CD4-positive, alpha-beta memory T cell (primary cell): Measurements from ENCODE around the gene MYO6. TPM values are rescaled to one million over a fixed set of nuclear protein-coding genes. Genes with fewer than 3 reads are reported as not detected.

ENCODE experiments used
- CTCF ChIA-PET: fragments of 350-600 bp; sonication (Branson Sonifier 250); formaldehyde crosslinking; loops from one replicate; lab custom pipeline; 2021; ENCODE audit warnings: inconsistent platforms; ENCODE audit not compliant: partially characterized antibody; lab: Charles Lee
- POLR2A ChIA-PET: fragments of 350-600 bp; sonication (Branson Sonifier 250); formaldehyde crosslinking; loops from one replicate; lab custom pipeline; 2021; ENCODE audit not compliant: partially characterized antibody; lab: Charles Lee
- DNase-seq, 5 donors: peaks; one replicate each; pipeline versions ENCODE4 v3.0.0 to v3.0.0-alpha.2; 2020 to 2022; ENCODE audit warnings: mixed read lengths in 1 of 5
- H3K27ac ChIP-seq: one replicate; pipeline ENCODE4 v1.7.0; 2013; ENCODE audit warnings: low read depth, low read length
- H3K27me3 ChIP-seq: 2 replicates; pipeline ENCODE4 v1.7.0; 2013; ENCODE audit warnings: mild to moderate bottlenecking, low read length, moderate library complexity; ENCODE audit not compliant: insufficient read depth
- H3K36me3 ChIP-seq: 2 replicates; pipeline ENCODE4 v1.7.0; 2013; ENCODE audit warnings: mild to moderate bottlenecking, low read length, moderate library complexity; ENCODE audit not compliant: insufficient read depth
- H3K4me1 ChIP-seq: 2 replicates; pipeline ENCODE4 v1.7.0; 2013; ENCODE audit warnings: mild to moderate bottlenecking, low read length, moderate library complexity; ENCODE audit not compliant: insufficient read depth
- H3K4me3 ChIP-seq, 2 donors: one replicate each; pipeline ENCODE4 v1.7.0; 2013; ENCODE audit warnings: low read length in 2 of 2, mild to moderate bottlenecking in 1 of 2
- H3K9me3 ChIP-seq, 2 donors: one replicate each; pipeline ENCODE4 v1.7.0; 2013; ENCODE audit warnings: low read length in 2 of 2, control low read depth in 1 of 2; ENCODE audit not compliant: control insufficient read depth in 1 of 2
- H3K27ac Mint-ChIP-seq, 7 donors: one replicate each; pipeline ENCODE4 v1.8.0; 2020 to 2021; ENCODE audit warnings: mixed read lengths in 7 of 7, mild to moderate bottlenecking in 6 of 7, inconsistent platforms in 3 of 7, moderate library complexity in 3 of 7
- H3K27me3 Mint-ChIP-seq, 2 donors: one replicate each; pipeline ENCODE4 v1.8.0; 2020 to 2021; ENCODE audit warnings: mixed read lengths in 2 of 2
- H3K36me3 Mint-ChIP-seq, 2 donors: one replicate each; pipeline ENCODE4 v1.8.0; 2020 to 2021; ENCODE audit warnings: mixed read lengths in 2 of 2, inconsistent platforms in 1 of 2, mild to moderate bottlenecking in 1 of 2
- H3K4me1 Mint-ChIP-seq, 4 donors: one replicate each; pipeline ENCODE4 v1.8.0; 2020 to 2021; ENCODE audit warnings: mixed read lengths in 4 of 4, mild to moderate bottlenecking in 1 of 4
- H3K4me3 Mint-ChIP-seq, 8 donors: one replicate each; pipeline ENCODE4 v1.8.0; 2020 to 2021; ENCODE audit warnings: mixed read lengths in 8 of 8, mild to moderate bottlenecking in 7 of 8, moderate library complexity in 6 of 8, inconsistent platforms in 3 of 8
- H3K9me3 Mint-ChIP-seq, 8 donors: one replicate each; pipeline ENCODE4 v1.8.0; 2020 to 2021; ENCODE audit warnings: mixed read lengths in 8 of 8, mild to moderate bottlenecking in 5 of 8, inconsistent platforms in 3 of 8, moderate library complexity in 1 of 8
- intact Hi-C: fragments of 100-400 bp; cut with micrococcal nuclease; formaldehyde crosslinking; loops from one replicate; pipeline ENCODE4 v1.15.1; 2023
- polyA plus RNA-seq, 2 donors: library from polyadenylated mRNA; unstranded; fragments of 300-500 nt; fragmentation: Illumina TruSeq; gene quantifications; one replicate each; pipeline ENCODE4 v1.2.3, GENCODE V29; 2021
- total RNA-seq, 2 experiments: library from RNA; stranded (reverse); gene quantifications; one replicate each; pipeline ENCODE4 v1.2.3, GENCODE V29; 2021

Gene MYO6
- total and polyA plus RNA-seq, 4 experiments from 2014 or later: 3.3 to 5.7 (median 4.3) TPM

GRCh38 chr6:75761489-75761888, 12.4 kb downstream of the MYO6 start:
- no peak for DNase-seq
- no peaks in the 10 kb centered on the region for H3K36me3 ChIP-seq
- no peak overlapping the region for H3K4me3 Mint-ChIP-seq
- no peak overlapping the region for H3K27ac ChIP-seq
- H3K4me1 ChIP-seq: no peaks in the 10 kb centered on the region
- CTCF ChIA-PET: no interaction called here
- H3K4me1 Mint-ChIP-seq: peaks cover 0 to 8% (median under 1%) of the 10 kb centered on the region in 4 donors
- peaks cover 0 to 13% of the 10 kb centered on the region in 2 donors for H3K27me3 Mint-ChIP-seq
- H3K27ac Mint-ChIP-seq: no peak overlapping the region
- H3K36me3 Mint-ChIP-seq: no peaks in the 10 kb centered on the region
- H3K27me3 ChIP-seq: no peaks in the 10 kb centered on the region
- no peak overlapping the region for H3K4me3 ChIP-seq
- no peaks in the 10 kb centered on the region for H3K9me3 ChIP-seq
- H3K9me3 Mint-ChIP-seq: peaks cover 0 to 2% (median 0%) of the 10 kb centered on the region in 8 donors
- intact Hi-C loops: no loop called here
- POLR2A ChIA-PET: no interaction called here

GRCh38 chr6:75762063-75762462, 13.0 kb downstream of the MYO6 start:
- ChIA-PET POLR2A (no interaction called here), CTCF (no interaction called here)
- no peak overlapping the region for H3K27ac ChIP-seq
- H3K27me3 Mint-ChIP-seq: peaks cover 0 to 13% of the 10 kb centered on the region in 2 donors
- no peak overlapping the region for H3K4me3 ChIP-seq
- H3K4me1 ChIP-seq: no peaks in the 10 kb centered on the region
- intact Hi-C loops: no loop called here
- no peaks in the 10 kb centered on the region for H3K36me3 Mint-ChIP-seq
- H3K4me3 Mint-ChIP-seq: no peak overlapping the region
- DNase-seq: no peak
- no peaks in the 10 kb centered on the region for H3K27me3 ChIP-seq
- H3K9me3 ChIP-seq: no peaks in the 10 kb centered on the region
- peaks cover 0 to 8% (median under 1%) of the 10 kb centered on the region in 4 donors for H3K4me1 Mint-ChIP-seq
- H3K36me3 ChIP-seq: no peaks in the 10 kb centered on the region
- H3K9me3 Mint-ChIP-seq: peaks cover 0 to 2% (median 0%) of the 10 kb centered on the region in 8 donors
- no peak overlapping the region for H3K27ac Mint-ChIP-seq

- Histone ChIP-seq H3K27ac (no peak overlapping the region), H3K9me3 (no peaks in the 10 kb centered on the region), H3K27me3 (no peaks in the 10 kb centered on the region), H3K36me3 (no peaks in the 10 kb centered on the region), H3K4me1 (no peaks in the 10 kb centered on the region), H3K4me3 (no peak overlapping the region)
- ChIA-PET CTCF (interaction anchor here (0.9 kb wide), 1 partner anchor 10 kb away, joined by 3 read pairs; no protein-coding TSS in a partner anchor), POLR2A (no interaction called here)
- Mint-ChIP-seq H3K27ac (no peak overlapping the region), H3K4me1 (no peaks in the 10 kb centered on the region), H3K9me3 (peaks cover 0 to 2% (median 0%) of the 10 kb centered on the region in 8 donors), H3K27me3 (peaks cover 0 to 6% of the 10 kb centered on the region in 2 donors), H3K36me3 (no peaks in the 10 kb centered on the region), H3K4me3 (no peak overlapping the region)
- intact Hi-C loops: no loop called here
- no peak for DNase-seq
Measured at GRCh38 chr6:75766387-75766786, 17.3 kb downstream of the MYO6 start.

- no peaks in the 10 kb centered on the region for H3K9me3 Mint-ChIP-seq
- POLR2A ChIA-PET: no interaction called here
Measured at GRCh38 chr6:75770844-75771243, 21.8 kb downstream of the MYO6 start.

GRCh38 chr6:75775219-75775618, 26.2 kb downstream of the MYO6 start:
- H3K27me3 ChIP-seq: no peaks in the 10 kb centered on the region
- no peaks in the 10 kb centered on the region for H3K27me3 Mint-ChIP-seq
- H3K9me3 ChIP-seq: no peaks in the 10 kb centered on the region
- no peaks in the 10 kb centered on the region for H3K36me3 ChIP-seq
- H3K27ac Mint-ChIP-seq: no peak overlapping the region
- peaks cover 0 to 2% (median 0%) of the 10 kb centered on the region in 4 donors for H3K4me1 Mint-ChIP-seq
- no peak overlapping the region for H3K27ac ChIP-seq
- H3K4me3 Mint-ChIP-seq: no peak overlapping the region
- CTCF ChIA-PET: no interaction called here
- intact Hi-C loops: no loop called here
- no peak overlapping the region for H3K4me3 ChIP-seq
- peaks cover 0 to 3% (median 0%) of the 10 kb centered on the region in 8 donors for H3K9me3 Mint-ChIP-seq
- no peak for DNase-seq
- H3K4me1 ChIP-seq: no peaks in the 10 kb centered on the region
- no peaks in the 10 kb centered on the region for H3K36me3 Mint-ChIP-seq
- POLR2A ChIA-PET: no interaction called here

More at GRCh38 chr6:75770844-75771243, 21.8 kb downstream of the MYO6 start:
- no peaks in the 10 kb centered on the region for H3K27me3 Mint-ChIP-seq
- H3K36me3 Mint-ChIP-seq: no peaks in the 10 kb centered on the region
- H3K4me3 Mint-ChIP-seq: no peak overlapping the region
- Histone ChIP-seq H3K4me1 (no peaks in the 10 kb centered on the region), H3K27ac (no peak overlapping the region), H3K36me3 (no peaks in the 10 kb centered on the region), H3K4me3 (no peak overlapping the region), H3K9me3 (no peaks in the 10 kb centered on the region), H3K27me3 (no peaks in the 10 kb centered on the region)
- H3K27ac Mint-ChIP-seq: no peak overlapping the region
- CTCF ChIA-PET: interaction anchor here (0.7 kb wide), 1 partner anchor 506 kb away, joined by 3 read pairs; no protein-coding TSS in a partner anchor
- H3K4me1 Mint-ChIP-seq: no peaks in the 10 kb centered on the region
- DNase-seq: no peak
- intact Hi-C loops: no loop called here

GRCh38 chr6:75776461-75776860, 27.4 kb downstream of the MYO6 start:
- ChIA-PET CTCF (no interaction called here), POLR2A (no interaction called here)
- DNase-seq: no peak
- H3K9me3 Mint-ChIP-seq: peaks cover 0 to 3% (median 0%) of the 10 kb centered on the region in 8 donors
- no peak overlapping the region for H3K4me3 Mint-ChIP-seq
- H3K9me3 ChIP-seq: no peaks in the 10 kb centered on the region
- H3K4me1 ChIP-seq: no peaks in the 10 kb centered on the region
- peaks cover 0 to 2% (median under 1%) of the 10 kb centered on the region in 4 donors for H3K4me1 Mint-ChIP-seq
- no peaks in the 10 kb centered on the region for H3K27me3 ChIP-seq
- no peak overlapping the region for H3K4me3 ChIP-seq
- H3K36me3 Mint-ChIP-seq: no peaks in the 10 kb centered on the region
- intact Hi-C loops: no loop called here
- no peak overlapping the region for H3K27ac Mint-ChIP-seq
- no peaks in the 10 kb centered on the region for H3K36me3 ChIP-seq
- H3K27ac ChIP-seq: no peak overlapping the region
- H3K27me3 Mint-ChIP-seq: no peaks in the 10 kb centered on the region

- ChIA-PET CTCF (no interaction called here), POLR2A (no interaction called here)
- Histone ChIP-seq H3K27ac (no peak overlapping the region), H3K4me1 (no peaks in the 10 kb centered on the region), H3K36me3 (no peaks in the 10 kb centered on the region), H3K27me3 (no peaks in the 10 kb centered on the region), H3K9me3 (no peaks in the 10 kb centered on the region), H3K4me3 (no peak overlapping the region)
- intact Hi-C loops: no loop called here
- Mint-ChIP-seq H3K9me3 (peaks cover 0 to 3% (median 0%) of the 10 kb centered on the region in 8 donors), H3K4me3 (no peak overlapping the region), H3K4me1 (peaks cover 0 to 6% (median 1%) of the 10 kb centered on the region in 4 donors), H3K36me3 (peaks cover 0 to 3% of the 10 kb centered on the region in 2 donors), H3K27ac (no peak overlapping the region), H3K27me3 (peaks cover 0 to 2% of the 10 kb centered on the region in 2 donors)
- no peak for DNase-seq
Measured at GRCh38 chr6:75778757-75779156, 29.7 kb downstream of the MYO6 start.
